SK-N-MC (cell line): ENCODE results near the gene ABCB6.

ENCODE experiments used
- EZH2 ChIP-seq: fragments of 200-600 bp; sonication (generic); IDR thresholded peaks from one replicate; pipeline ENCODE4 v1.6.1; 2017; ENCODE audit warnings: antibody characterized with exemption
- POLR2AphosphoS5 ChIP-seq: IDR thresholded peaks from 2 replicates; pipeline ENCODE4 v1.6.1; 2012; ENCODE audit warnings: mild to moderate bottlenecking, low read depth, low read length, borderline replicate concordance

- TF ChIP-seq POLR2AphosphoS5 (no peak), EZH2 (no peak)
These were observed 53.5 kb downstream of the ABCB6 start for GRCh38 chr2:219165058-219165911.
